H9 (cell line): ENCODE results near the gene HIF1A. TPM values are rescaled to one million over a fixed set of nuclear protein-coding genes. Genes with fewer than 3 reads are reported as not detected.

Experiments
- DNase-seq: peaks from one replicate; pipeline ENCODE4 v3.0.0-alpha.2; 2017
- H2AFZ ChIP-seq: one replicate; pipeline ENCODE4 v1.6.1; 2013; ENCODE audit warnings: mild to moderate bottlenecking, low read length, control low read depth, moderate library complexity
- H2AK5ac ChIP-seq: 2 replicates; pipeline ENCODE4 v1.6.1; 2013; ENCODE audit warnings: low read length, control low read depth, mixed read lengths; ENCODE audit not compliant: insufficient read length
- H2BK120ac ChIP-seq: one replicate; pipeline ENCODE4 v1.6.1; 2013; ENCODE audit warnings: low read depth, mild to moderate bottlenecking, low read length, control low read depth, inconsistent platforms; ENCODE audit not compliant: poor library complexity, severe bottlenecking
- H2BK12ac ChIP-seq: 2 replicates; pipeline ENCODE4 v1.6.1; 2013; ENCODE audit warnings: low read length, control low read depth, mixed read lengths, low read depth; ENCODE audit not compliant: insufficient read length
- H2BK15ac ChIP-seq: 2 replicates; pipeline ENCODE4 v1.6.1; 2013; ENCODE audit warnings: low read depth, low read length, control low read depth
- H2BK20ac ChIP-seq: one replicate; pipeline ENCODE4 v1.6.1; 2013; ENCODE audit warnings: low read depth, mild to moderate bottlenecking, low read length, control low read depth, inconsistent platforms; ENCODE audit not compliant: poor library complexity, severe bottlenecking
- H2BK5ac ChIP-seq: 2 replicates; pipeline ENCODE4 v1.6.1; 2013; ENCODE audit warnings: low read length, control low read depth, mixed read lengths; ENCODE audit not compliant: insufficient read length
- H3K14ac ChIP-seq: 2 replicates; pipeline ENCODE4 v1.6.1; 2013; ENCODE audit warnings: low read length, control low read depth; ENCODE audit not compliant: insufficient read depth
- H3K18ac ChIP-seq: 2 replicates; pipeline ENCODE4 v1.6.1; 2013; ENCODE audit warnings: low read depth, mild to moderate bottlenecking, mixed read lengths, low read length, control low read depth; ENCODE audit not compliant: insufficient read length
- H3K23ac ChIP-seq: 2 replicates; pipeline ENCODE4 v1.6.1; 2013; ENCODE audit warnings: low read length, control low read depth, mixed read lengths, low read depth; ENCODE audit not compliant: insufficient read length
- H3K23me2 ChIP-seq: 2 replicates; pipeline ENCODE4 v1.6.1; 2013; ENCODE audit warnings: low read depth, mild to moderate bottlenecking, mixed read lengths, low read length, control low read depth; ENCODE audit not compliant: insufficient read length, poor library complexity, severe bottlenecking
- H3K27ac ChIP-seq: 2 replicates; pipeline ENCODE4 v1.5.1; 2013; ENCODE audit warnings: low read length, control low read depth, mixed read lengths, low read depth; ENCODE audit not compliant: insufficient read length
- H3K27me3 ChIP-seq: 2 replicates; pipeline ENCODE4 v1.6.1; 2013; ENCODE audit warnings: low read length, control low read depth, inconsistent platforms; ENCODE audit not compliant: insufficient read depth
- H3K4ac ChIP-seq: 2 replicates; pipeline ENCODE4 v1.6.1; 2013; ENCODE audit warnings: low read depth, mild to moderate bottlenecking, control low read depth, inconsistent platforms, low read length, moderate library complexity
- H3K4me1 ChIP-seq: 2 replicates; pipeline ENCODE4 v1.6.1; 2013; ENCODE audit warnings: low read length, control low read depth, inconsistent platforms; ENCODE audit not compliant: insufficient read depth
- H3K4me2 ChIP-seq: 2 replicates; pipeline ENCODE4 v1.6.1; 2013; ENCODE audit warnings: low read length, control low read depth, mixed read lengths; ENCODE audit not compliant: insufficient read length, insufficient read depth
- H3K56ac ChIP-seq: 2 replicates; pipeline ENCODE4 v1.6.1; 2013; ENCODE audit warnings: low read depth, mild to moderate bottlenecking, mixed read lengths, low read length, control low read depth; ENCODE audit not compliant: insufficient read length
- H3K79me1 ChIP-seq: 2 replicates; pipeline ENCODE4 v1.6.1; 2013; ENCODE audit warnings: low read depth, mild to moderate bottlenecking, moderate library complexity, low read length, control low read depth, inconsistent platforms; ENCODE audit not compliant: insufficient read depth, poor library complexity, severe bottlenecking
- H3K79me2 ChIP-seq: 2 replicates; pipeline ENCODE4 v1.6.1; 2013; ENCODE audit warnings: low read length, control low read depth, inconsistent platforms; ENCODE audit not compliant: insufficient read depth
- H3K9ac ChIP-seq: 2 replicates; pipeline ENCODE4 v1.6.1; 2013; ENCODE audit warnings: low read length, control low read depth, mixed read lengths; ENCODE audit not compliant: insufficient read length; ENCODE audit errors: extremely low read depth
- H3K9me3 ChIP-seq: one replicate; pipeline ENCODE4 v1.6.1; 2013; ENCODE audit warnings: low read depth, low read length, inconsistent platforms; ENCODE audit not compliant: control insufficient read depth
- H3T11ph ChIP-seq: one replicate; pipeline ENCODE4 v1.6.1; 2013; ENCODE audit warnings: mild to moderate bottlenecking, low read length, control low read depth, inconsistent platforms
- H4K20me1 ChIP-seq: one replicate; pipeline ENCODE4 v1.6.1; 2013; ENCODE audit not compliant: control insufficient read depth, insufficient read length, insufficient read depth
- H4K5ac ChIP-seq: 2 replicates; pipeline ENCODE4 v1.6.1; 2013; ENCODE audit warnings: low read depth, mild to moderate bottlenecking, mixed read lengths, low read length, control low read depth; ENCODE audit not compliant: insufficient read length
- H4K8ac ChIP-seq: replicated peaks from 2 replicates; pipeline ENCODE4 v1.6.1; 2013; ENCODE audit warnings: low read length, control low read depth, mixed read lengths, low read depth; ENCODE audit not compliant: insufficient read length
- H4K91ac ChIP-seq: 2 replicates; pipeline ENCODE4 v1.6.1; 2013; ENCODE audit warnings: low read depth, mild to moderate bottlenecking, moderate library complexity, mixed read lengths, low read length, control low read depth; ENCODE audit not compliant: insufficient read length
- H3K27ac Mint-ChIP-seq, 3 experiments: 2 replicates in 2 of 3; 3 replicates in 1 of 3; pipeline ENCODE4 v1.8.0; 2020 to 2021; ENCODE audit warnings: mixed read lengths in 3 of 3, mild to moderate bottlenecking in 1 of 3, moderate library complexity in 1 of 3
- H3K27me3 Mint-ChIP-seq: 2 replicates; pipeline ENCODE4 v1.8.0; 2021; ENCODE audit warnings: low read depth, mild to moderate bottlenecking, moderate library complexity, mixed read lengths
- H3K36me3 Mint-ChIP-seq, 3 experiments: 2 replicates in 2 of 3; 3 replicates in 1 of 3; pipeline ENCODE4 v1.8.0; 2020 to 2021; ENCODE audit warnings: low read depth in 3 of 3, mixed read lengths in 3 of 3; ENCODE audit not compliant: insufficient read depth in 1 of 3
- H3K4me1 Mint-ChIP-seq, 2 experiments: 2 replicates each; pipeline ENCODE4 v1.8.0; 2020; ENCODE audit warnings: mixed read lengths in 2 of 2
- H3K4me3 Mint-ChIP-seq, 2 experiments: 2 replicates in 1 of 2; 3 replicates in 1 of 2; pipeline ENCODE4 v1.8.0; 2020 to 2021; ENCODE audit warnings: mild to moderate bottlenecking in 2 of 2, mixed read lengths in 2 of 2, moderate library complexity in 1 of 2
- H3K9me3 Mint-ChIP-seq, 2 experiments: 2 replicates in 1 of 2; 3 replicates in 1 of 2; pipeline ENCODE4 v1.8.0; 2020; ENCODE audit warnings: mild to moderate bottlenecking in 2 of 2, mixed read lengths in 2 of 2, moderate library complexity in 1 of 2
- WGBS: extraction: QIAGEN DNeasy Blood & Tissue Kit; methylation state at CpG from one replicate; pipeline ENCODE4 v1.1.7; 2013; ENCODE audit warnings: missing lambda C conversion rate, low lambda C conversion rate, mixed read lengths; ENCODE audit not compliant: insufficient read length; ENCODE audit errors: extremely low coverage; 5-methylcytosine and 5-hydroxymethylcytosine counted together
- total RNA-seq: library from RNA; stranded (reverse); gene quantifications from 2 replicates; pipeline ENCODE4 v1.2.1, GENCODE V29; 2021
- TF ChIP-seq, protein P1 (sequence below): fragments of 200-600 bp; sonication (generic); conservative IDR thresholded peaks from 3 replicates; pipeline ENCODE4 v1.8.0; 2021; ENCODE audit warnings: antibody characterized with exemption, mild to moderate bottlenecking

HIF1A gene
- total RNA-seq, 1 experiment from 2014 or later = 154 TPM

DNA sequence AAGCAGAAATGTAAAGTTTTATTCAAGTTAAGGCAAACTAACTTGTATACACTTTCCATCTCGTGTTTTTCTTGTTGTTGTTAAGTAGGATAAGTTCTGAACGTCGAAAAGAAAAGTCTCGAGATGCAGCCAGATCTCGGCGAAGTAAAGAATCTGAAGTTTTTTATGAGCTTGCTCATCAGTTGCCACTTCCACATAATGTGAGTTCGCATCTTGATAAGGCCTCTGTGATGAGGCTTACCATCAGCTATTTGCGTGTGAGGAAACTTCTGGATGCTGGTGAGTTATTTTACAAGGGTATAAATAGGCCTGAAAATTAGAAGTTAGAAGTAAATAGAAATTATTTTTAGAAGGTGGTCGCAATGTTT, 25.0 kb downstream of the HIF1A start:
- Histone ChIP-seq H3K4ac (no peak overlapping the region), H3K4me2 (no peak overlapping the region), H3K23me2 (no peaks in the 10 kb centered on the region)

More for the DNA sequence above, 25.0 kb downstream of the HIF1A start:
- Histone ChIP-seq H3K9ac (no peak overlapping the region), H4K5ac (no peak overlapping the region), H2AK5ac (no peak overlapping the region), H3K14ac (no peak overlapping the region), H2AFZ (no peak overlapping the region), H3K18ac (no peak overlapping the region), H3K27ac (no peak overlapping the region), H3K79me1 (peaks cover 6% of the 10 kb centered on the region), H4K8ac (no peak overlapping the region), H3K23ac (no peak overlapping the region), H2BK5ac (no peak overlapping the region), H4K91ac (no peak overlapping the region), H3K9me3 (no peaks in the 10 kb centered on the region), H2BK12ac (no peak overlapping the region), H4K20me1 (no peaks in the 10 kb centered on the region), H3K56ac (no peak overlapping the region), H3K79me2 (peaks cover 40% of the 10 kb centered on the region; the same call in 1 of the 2 replicates), H3K27me3 (no peaks in the 10 kb centered on the region), H2BK120ac (no peak overlapping the region), H2BK15ac (no peak overlapping the region), H2BK20ac (no peak overlapping the region), H3T11ph (no peak overlapping the region), H3K4me1 (no peaks in the 10 kb centered on the region; the same call in 1 of the 2 replicates)
- Mint-ChIP-seq H3K4me1 (peaks cover 41 to 43% of the 10 kb centered on the region in 2 experiments), H3K9me3 (no peaks in the 10 kb centered on the region), H3K27me3 (no peaks in the 10 kb centered on the region), H3K36me3 (peaks cover 18 to 44% (median 41%) of the 10 kb centered on the region in 3 experiments; a peak in 5 of 7 replicates), H3K4me3 (no peak overlapping the region), H3K27ac (peak overlapping the region in 1 of 3 experiments; percentile 53; a peak in 1 of 7 replicates)
- TF ChIP-seq, protein P1, sequence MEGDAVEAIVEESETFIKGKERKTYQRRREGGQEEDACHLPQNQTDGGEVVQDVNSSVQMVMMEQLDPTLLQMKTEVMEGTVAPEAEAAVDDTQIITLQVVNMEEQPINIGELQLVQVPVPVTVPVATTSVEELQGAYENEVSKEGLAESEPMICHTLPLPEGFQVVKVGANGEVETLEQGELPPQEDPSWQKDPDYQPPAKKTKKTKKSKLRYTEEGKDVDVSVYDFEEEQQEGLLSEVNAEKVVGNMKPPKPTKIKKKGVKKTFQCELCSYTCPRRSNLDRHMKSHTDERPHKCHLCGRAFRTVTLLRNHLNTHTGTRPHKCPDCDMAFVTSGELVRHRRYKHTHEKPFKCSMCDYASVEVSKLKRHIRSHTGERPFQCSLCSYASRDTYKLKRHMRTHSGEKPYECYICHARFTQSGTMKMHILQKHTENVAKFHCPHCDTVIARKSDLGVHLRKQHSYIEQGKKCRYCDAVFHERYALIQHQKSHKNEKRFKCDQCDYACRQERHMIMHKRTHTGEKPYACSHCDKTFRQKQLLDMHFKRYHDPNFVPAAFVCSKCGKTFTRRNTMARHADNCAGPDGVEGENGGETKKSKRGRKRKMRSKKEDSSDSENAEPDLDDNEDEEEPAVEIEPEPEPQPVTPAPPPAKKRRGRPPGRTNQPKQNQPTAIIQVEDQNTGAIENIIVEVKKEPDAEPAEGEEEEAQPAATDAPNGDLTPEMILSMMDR = no peak
- no CpG with 5 or more reads among the region's 9 CpGs for WGBS
- DNase-seq = no peak
